ENCODE data around the gene ILDR2. TPM values are rescaled to one million over a fixed set of nuclear protein-coding genes. Genes with fewer than 3 reads are reported as not detected.

Gene ILDR2
- total RNA-seq (under 1 TPM; 0.11 to 0.30 (median 0.17) TPM), polyA plus RNA-seq (under 1 TPM; 0.01 to 0.12 (median 0.03) TPM)
- long read RNA-seq, donor 1, result 0 reads
- long read RNA-seq, donor 2, result 0 reads

- Histone ChIP-seq H3K4me3 (peak within 1 kb of the TSS; percentile 82), H3K36me3 (ENCODE audit: insufficient read depth in 1 of 2, low read depth in 1 of 2) (no peaks in the 10 kb centered on the region), H3K9me3 (no peaks in the 10 kb centered on the region), H3K27ac (no peak within 1 kb of the TSS), H3K27me3 (ENCODE audit: insufficient read depth in 3 of 3, low read length in 2 of 3) (peaks cover 0 to 33% (median 3%) of the 10 kb centered on the region in 3 donors), H3K4me1 (no peaks in the 10 kb centered on the region)
- WGBS, 3 donors, result 1% methylated on average over 53 to 97 of the region's 97 CpGs
- ATAC-seq (peak; percentile 74 to 89 (median 84)), DNase-seq (peak; percentile 40 to 66)
- TF ChIP-seq CTCF (IDR thresholded peaks at IDR 0.05), result peak; percentile 11
- intact Hi-C loops (cut with DNase I), result loop anchor here in 1 of 2 donors (5.0 kb wide), 1 partner anchor 77 kb away; no protein-coding TSS in a partner anchor
Observed at GRCh38 chr1:166975361-166976129, at the start of gene ILDR2. TSS of gene ILDR2 (minus strand) at chr1:166975540. CDS start at chr1:166975268, 272 bp downstream.

- H3K4me3 ChIP-seq, result no peak overlapping the region
- no peaks in the 10 kb centered on the region for H3K4me1 ChIP-seq
- no peaks in the 10 kb centered on the region for H3K36me3 ChIP-seq (ENCODE audit: insufficient read depth in 1 of 2, low read depth in 1 of 2)
- no peaks in the 10 kb centered on the region for H3K9me3 ChIP-seq
- intact Hi-C loops (cut with DNase I), result no loop called here
- H3K27me3 ChIP-seq (ENCODE audit: insufficient read depth in 3 of 3, low read length in 2 of 3), result peaks cover 0 to 11% (median 3%) of the 10 kb centered on the region in 3 donors
- WGBS, 3 donors, result 88 to 96% (median 92%) methylated on average over 1 of the region's 1 CpG
- no peak for DNase-seq
- TF ChIP-seq CTCF (IDR thresholded peaks at IDR 0.05), result no peak
- ATAC-seq, result no peak
- no peak overlapping the region for H3K27ac ChIP-seq
Observed at GRCh38 chr1:167022384-167022783, 47.0 kb upstream of the ILDR2 start.

- Histone ChIP-seq H3K27me3 (ENCODE audit: insufficient read depth in 3 of 3, low read length in 2 of 3) (no peaks in the 10 kb centered on the region), H3K9me3 (no peaks in the 10 kb centered on the region), H3K27ac (no peak overlapping the region), H3K4me3 (no peak overlapping the region), H3K4me1 (no peaks in the 10 kb centered on the region), H3K36me3 (ENCODE audit: insufficient read depth in 1 of 2, low read depth in 1 of 2) (no peaks in the 10 kb centered on the region)
- no peak for DNase-seq
- no peak for ATAC-seq
- WGBS, 3 donors, result 55 to 68% (median 56%) methylated on average over 6 of the region's 6 CpGs
- intact Hi-C loops (cut with DNase I), result no loop called here
- TF ChIP-seq CTCF (IDR thresholded peaks at IDR 0.05), result no peak
Observed at GRCh38 chr1:167016100-167016750, 40.9 kb upstream of the ILDR2 start.

- Histone ChIP-seq H3K36me3 (ENCODE audit: insufficient read depth in 1 of 2, low read depth in 1 of 2) (no peaks in the 10 kb centered on the region), H3K9me3 (no peaks in the 10 kb centered on the region), H3K27me3 (ENCODE audit: insufficient read depth in 3 of 3, low read length in 2 of 3) (no peaks in the 10 kb centered on the region), H3K4me3 (no peak overlapping the region), H3K27ac (no peak overlapping the region), H3K4me1 (no peaks in the 10 kb centered on the region)
- no peak for DNase-seq
- no peak for ATAC-seq
- 84 to 85% (median 84%) methylated on average over 8 of the region's 8 CpGs for WGBS, 3 donors
- TF ChIP-seq CTCF (IDR thresholded peaks at IDR 0.05), result no peak
- intact Hi-C loops (cut with DNase I), result no loop called here
Observed at GRCh38 chr1:167013108-167013929, 38.0 kb upstream of the ILDR2 start.
